ENCODE measurements around the gene EPC1.

DNA sequence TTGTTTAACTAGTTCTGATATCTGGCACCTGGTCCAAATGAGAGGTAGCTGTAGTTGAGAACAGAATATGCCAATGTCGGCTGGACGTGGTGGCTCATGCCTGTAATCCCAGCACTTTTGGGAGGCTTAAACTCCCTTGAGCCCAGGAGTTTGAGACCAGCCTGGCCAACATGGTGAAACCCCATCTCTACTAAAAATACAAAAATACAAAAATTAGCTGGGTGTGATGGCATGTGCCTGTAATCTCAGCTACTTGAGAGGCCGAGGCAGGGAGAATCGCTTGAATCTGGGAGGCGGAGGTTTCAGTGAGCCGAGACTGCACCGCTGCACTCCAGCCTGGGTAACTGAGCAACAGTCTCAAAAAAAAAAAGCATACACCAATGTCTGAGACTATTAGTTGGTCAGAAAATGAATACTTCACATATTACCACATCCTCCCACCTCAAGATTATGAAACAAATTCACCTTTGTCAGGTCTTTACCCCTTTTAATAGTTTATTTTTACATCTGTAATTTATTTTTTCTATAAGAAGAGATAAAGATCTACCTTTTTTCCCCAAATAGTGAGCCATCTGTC lies 38.8 kb downstream of the EPC1 start:
- TF ChIP-seq EZH2 (IDR thresholded peaks at IDR 0.05; ENCODE audit: insufficient read depth, low read length) (no peak), CTCF (IDR thresholded peaks at IDR 0.05; ENCODE audit: insufficient read depth, low read depth, low read length) (no peak)
